Neural cell (in vitro differentiated cells): Measurements from ENCODE around the gene CCDC47. TPM values are rescaled to one million over a fixed set of nuclear protein-coding genes. Genes with fewer than 3 reads are reported as not detected.

ENCODE experiments used
- H2AFZ ChIP-seq: fragments of 200-600, 300-800 bp; sonication (generic), shearing (Covaris generic); 2 replicates; pipeline ENCODE4 v1.6.0; 2014; ENCODE audit warnings: low read depth, mild to moderate bottlenecking, antibody characterized with exemption, low read length, moderate library complexity
- H3F3A ChIP-seq: fragments of 200-600 bp; shearing (Covaris generic); 2 replicates; pipeline ENCODE4 v1.6.1; 2016; ENCODE audit warnings: mild to moderate bottlenecking, moderate library complexity, mixed read lengths, antibody characterized with exemption, low read length; ENCODE audit not compliant: insufficient read depth, poor library complexity, severe bottlenecking
- H3K27ac ChIP-seq: fragments of 200-600, 300-800 bp; sonication (generic), shearing (Covaris generic); 2 replicates; pipeline ENCODE4 v1.5.1; 2014; ENCODE audit warnings: mild to moderate bottlenecking, low read length, moderate library complexity
- H3K27me3 ChIP-seq: fragments of 300-800, 200-600 bp; sonication (generic), shearing (Covaris generic); 2 replicates; pipeline ENCODE4 v1.6.0; 2014; ENCODE audit warnings: mild to moderate bottlenecking, low read depth, low read length, moderate library complexity; ENCODE audit not compliant: insufficient read depth
- H3K36me3 ChIP-seq: fragments of 300-800, 200-600 bp; sonication (generic), shearing (Covaris generic); 2 replicates; pipeline ENCODE4 v1.5.1; 2014; ENCODE audit warnings: mild to moderate bottlenecking, antibody characterized with exemption, low read length, moderate library complexity; ENCODE audit not compliant: insufficient read depth
- H3K4me2 ChIP-seq: fragments of 300-800, 200-600 bp; sonication (generic), shearing (Covaris generic); 2 replicates; pipeline ENCODE4 v1.6.0; 2014; ENCODE audit warnings: mild to moderate bottlenecking, low read length
- H3K4me3 ChIP-seq: fragments of 300-800, 200-600 bp; sonication (generic), shearing (Covaris generic); 2 replicates; pipeline ENCODE4 v1.5.1; 2014; ENCODE audit warnings: mild to moderate bottlenecking, low read length, moderate library complexity
- H3K79me2 ChIP-seq: fragments of 200-600 bp; shearing (Covaris generic); replicated peaks from 2 replicates; pipeline ENCODE4 v1.6.0; 2014; ENCODE audit warnings: mild to moderate bottlenecking, low read length, moderate library complexity; ENCODE audit not compliant: insufficient read depth
- H3K9ac ChIP-seq: fragments of 300-800, 200-600 bp; sonication (generic), shearing (Covaris generic); 2 replicates; pipeline ENCODE4 v1.6.1; 2016; ENCODE audit warnings: mild to moderate bottlenecking, low read length, mixed read lengths
- H3K9me2 ChIP-seq: fragments of 200-600 bp; shearing (Covaris generic); 2 replicates; pipeline ENCODE4 v1.6.1; 2016; ENCODE audit warnings: mild to moderate bottlenecking, low read length, mixed read lengths; ENCODE audit not compliant: insufficient read depth
- H3K9me3 ChIP-seq: fragments of 200-600, 300-800 bp; sonication (generic), shearing (Covaris generic); 2 replicates; pipeline ENCODE4 v1.6.1; 2016; ENCODE audit warnings: mild to moderate bottlenecking, mixed run types, low read length, moderate library complexity, mixed read lengths
- H4K20me1 ChIP-seq: fragments of 200-600 bp; shearing (Covaris generic); 2 replicates; pipeline ENCODE4 v1.6.1; 2016; ENCODE audit warnings: mild to moderate bottlenecking, mixed run types; ENCODE audit not compliant: insufficient read depth
- EP300 ChIP-seq: fragments of 450-650 bp; conservative IDR thresholded peaks from 2 replicates; pipeline ENCODE4 v1.6.1; 2014; ENCODE audit warnings: antibody characterized with exemption, mild to moderate bottlenecking, moderate library complexity; ENCODE audit not compliant: poor library complexity, severe bottlenecking
- EZH2 ChIP-seq: fragments of 200-600, 300-800 bp; shearing (Covaris generic), sonication (generic); IDR thresholded peaks from 2 replicates; pipeline ENCODE4 v1.6.1; 2014; ENCODE audit warnings: antibody characterized with exemption, low read length, borderline replicate concordance, mild to moderate bottlenecking; ENCODE audit not compliant: insufficient read depth, poor library complexity, severe bottlenecking
- MXI1 ChIP-seq: fragments of 450-650 bp; conservative IDR thresholded peaks from 2 replicates; pipeline ENCODE4 v1.6.1; 2014; ENCODE audit warnings: antibody characterized with exemption, mild to moderate bottlenecking; ENCODE audit not compliant: poor library complexity, severe bottlenecking
- POLR2AphosphoS5 ChIP-seq: IDR thresholded peaks from 2 replicates; pipeline ENCODE4 v1.6.1; 2012
- RAD21 ChIP-seq: fragments of 450-650 bp; conservative IDR thresholded peaks from 2 replicates; pipeline ENCODE4 v1.6.1; 2014; ENCODE audit warnings: antibody characterized with exemption, mild to moderate bottlenecking, moderate library complexity
- REST ChIP-seq: IDR thresholded peaks from 2 replicates; pipeline ENCODE4 v1.6.1; 2012; ENCODE audit warnings: borderline replicate concordance
- SMC3 ChIP-seq: fragments of 450-650 bp; conservative IDR thresholded peaks from 2 replicates; pipeline ENCODE4 v1.6.1; 2014; ENCODE audit warnings: antibody characterized with exemption, mild to moderate bottlenecking, moderate library complexity; ENCODE audit not compliant: poor library complexity
- TAF1 ChIP-seq: IDR thresholded peaks from 2 replicates; pipeline ENCODE4 v1.6.1; 2012; ENCODE audit warnings: low read depth
- polyA plus RNA-seq: library from polyadenylated mRNA; depleted of rRNA; stranded (reverse); fragments of >200 nt; gene quantifications from 2 replicates; pipeline ENCODE4 v1.2.3, GENCODE V29; 2014
- TF ChIP-seq, protein P1 (sequence below): fragments of 450-650 bp; IDR thresholded peaks from 2 replicates; pipeline ENCODE4 v1.5.1; 2014; ENCODE audit warnings: antibody characterized with exemption, mild to moderate bottlenecking, moderate library complexity; ENCODE audit not compliant: poor library complexity, severe bottlenecking

Gene CCDC47
- polyA plus RNA-seq, 1 donor from 2014 or later, result 49.3 TPM

DNA sequence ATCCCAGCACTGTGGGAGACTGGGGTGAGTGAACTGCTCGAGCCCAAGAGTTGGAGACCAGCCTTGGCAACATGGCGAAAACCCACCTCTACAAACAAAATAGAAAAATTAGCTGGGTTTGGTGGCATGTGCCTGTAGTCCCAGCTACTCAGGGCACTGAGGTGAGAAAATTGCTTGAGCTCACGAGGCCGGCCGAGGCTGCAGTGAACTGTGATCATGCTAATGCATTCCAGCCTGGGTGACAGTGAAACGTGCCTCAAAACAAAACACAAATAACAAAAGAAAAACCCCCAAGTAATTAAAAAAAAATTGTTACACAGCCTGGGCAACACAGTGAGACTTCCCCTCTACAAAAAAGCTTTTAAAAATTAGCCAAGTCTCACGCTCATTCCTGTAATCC lies 5.0 kb downstream of the CCDC47 start (continued):
- no peak for TF ChIP-seq MXI1
- no peak for TF ChIP-seq SMC3

DNA sequence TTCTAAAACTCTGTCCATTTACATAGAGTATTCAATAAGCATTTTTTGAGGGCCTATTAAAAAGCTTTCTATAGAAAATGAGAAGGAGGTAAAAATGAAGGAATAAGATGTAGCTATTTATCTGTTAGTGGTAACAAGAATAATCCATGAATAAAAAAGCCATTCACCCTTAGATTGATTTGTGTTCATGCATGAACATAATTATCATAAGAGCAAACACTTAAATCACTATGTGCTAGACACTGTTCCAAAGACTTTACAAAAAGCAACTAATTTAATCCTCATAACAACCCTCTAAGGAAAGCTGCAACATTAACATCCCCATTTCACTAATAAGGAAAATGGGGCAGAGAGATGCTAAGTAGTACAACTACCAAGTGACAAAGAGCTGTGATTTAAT lies 6.6 kb downstream of the CCDC47 start:
- Histone ChIP-seq H4K20me1 (no peaks in the 10 kb centered on the region), H3K9ac (no peak overlapping the region), H3F3A (no peaks in the 10 kb centered on the region), H2AFZ (no peak overlapping the region), H3K9me2 (no peaks in the 10 kb centered on the region), H3K36me3 (no peaks in the 10 kb centered on the region), H3K27me3 (no peaks in the 10 kb centered on the region), H3K9me3 (no peaks in the 10 kb centered on the region), H3K4me2 (no peak overlapping the region), H3K27ac (no peak overlapping the region), H3K79me2 (peaks cover 38% of the 10 kb centered on the region), H3K4me3 (no peak overlapping the region)
- no peak for TF ChIP-seq EZH2
- TF ChIP-seq, protein P1, sequence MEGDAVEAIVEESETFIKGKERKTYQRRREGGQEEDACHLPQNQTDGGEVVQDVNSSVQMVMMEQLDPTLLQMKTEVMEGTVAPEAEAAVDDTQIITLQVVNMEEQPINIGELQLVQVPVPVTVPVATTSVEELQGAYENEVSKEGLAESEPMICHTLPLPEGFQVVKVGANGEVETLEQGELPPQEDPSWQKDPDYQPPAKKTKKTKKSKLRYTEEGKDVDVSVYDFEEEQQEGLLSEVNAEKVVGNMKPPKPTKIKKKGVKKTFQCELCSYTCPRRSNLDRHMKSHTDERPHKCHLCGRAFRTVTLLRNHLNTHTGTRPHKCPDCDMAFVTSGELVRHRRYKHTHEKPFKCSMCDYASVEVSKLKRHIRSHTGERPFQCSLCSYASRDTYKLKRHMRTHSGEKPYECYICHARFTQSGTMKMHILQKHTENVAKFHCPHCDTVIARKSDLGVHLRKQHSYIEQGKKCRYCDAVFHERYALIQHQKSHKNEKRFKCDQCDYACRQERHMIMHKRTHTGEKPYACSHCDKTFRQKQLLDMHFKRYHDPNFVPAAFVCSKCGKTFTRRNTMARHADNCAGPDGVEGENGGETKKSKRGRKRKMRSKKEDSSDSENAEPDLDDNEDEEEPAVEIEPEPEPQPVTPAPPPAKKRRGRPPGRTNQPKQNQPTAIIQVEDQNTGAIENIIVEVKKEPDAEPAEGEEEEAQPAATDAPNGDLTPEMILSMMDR, result no peak
- TF ChIP-seq SMC3, result no peak
- no peak for TF ChIP-seq TAF1
- TF ChIP-seq REST, result no peak
- TF ChIP-seq POLR2AphosphoS5, result no peak
- no peak for TF ChIP-seq EP300
- no peak for TF ChIP-seq MXI1
- TF ChIP-seq RAD21, result no peak

DNA sequence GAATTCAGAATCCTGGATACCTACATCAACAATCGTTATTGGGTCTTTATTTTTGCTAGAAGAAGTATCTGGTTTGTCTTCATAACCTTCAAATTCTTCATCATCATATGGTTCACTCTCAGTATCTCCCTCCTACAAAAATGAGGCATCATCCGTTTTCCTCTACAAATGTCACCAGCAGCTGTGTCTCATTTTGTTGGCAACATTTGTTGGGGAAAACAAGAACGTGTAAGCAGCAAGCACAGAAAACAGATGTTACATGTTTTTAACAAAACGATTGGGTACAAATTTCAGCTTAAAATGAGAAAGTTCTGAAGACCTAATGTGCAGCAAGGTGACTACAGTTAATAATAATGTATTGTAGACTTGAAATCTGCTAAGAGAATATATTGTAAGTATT lies 8.7 kb downstream of the CCDC47 start:
- Histone ChIP-seq H3K27me3 (no peaks in the 10 kb centered on the region), H2AFZ (no peak overlapping the region), H3K79me2 (peaks cover 18% of the 10 kb centered on the region), H3K4me2 (no peak overlapping the region), H3K27ac (no peak overlapping the region), H4K20me1 (no peaks in the 10 kb centered on the region), H3K4me3 (no peak overlapping the region), H3K36me3 (no peaks in the 10 kb centered on the region), H3K9me2 (no peaks in the 10 kb centered on the region), H3F3A (no peaks in the 10 kb centered on the region), H3K9ac (no peak overlapping the region), H3K9me3 (no peaks in the 10 kb centered on the region)
- TF ChIP-seq RAD21, result no peak
- no peak for TF ChIP-seq EP300
- no peak for TF ChIP-seq SMC3
- no peak for TF ChIP-seq TAF1
- TF ChIP-seq REST, result no peak
- no peak for TF ChIP-seq EZH2
- TF ChIP-seq, protein P1, result no peak
- TF ChIP-seq POLR2AphosphoS5, result no peak
- no peak for TF ChIP-seq MXI1
